ENCODE measurements around the gene DNAJA2. TPM values are rescaled to one million over a fixed set of nuclear protein-coding genes. Genes with fewer than 3 reads are reported as not detected.
"Not testable (repeated sequence)": the region's sequence is repeated elsewhere in the genome, so short reads cannot be mapped to it uniquely, and the experiment has no call there.

The DNAJA2 gene
- total RNA-seq, 4 donors from 2014 or later = 65.7 to 97.0 (median 72.0) TPM

DNA sequence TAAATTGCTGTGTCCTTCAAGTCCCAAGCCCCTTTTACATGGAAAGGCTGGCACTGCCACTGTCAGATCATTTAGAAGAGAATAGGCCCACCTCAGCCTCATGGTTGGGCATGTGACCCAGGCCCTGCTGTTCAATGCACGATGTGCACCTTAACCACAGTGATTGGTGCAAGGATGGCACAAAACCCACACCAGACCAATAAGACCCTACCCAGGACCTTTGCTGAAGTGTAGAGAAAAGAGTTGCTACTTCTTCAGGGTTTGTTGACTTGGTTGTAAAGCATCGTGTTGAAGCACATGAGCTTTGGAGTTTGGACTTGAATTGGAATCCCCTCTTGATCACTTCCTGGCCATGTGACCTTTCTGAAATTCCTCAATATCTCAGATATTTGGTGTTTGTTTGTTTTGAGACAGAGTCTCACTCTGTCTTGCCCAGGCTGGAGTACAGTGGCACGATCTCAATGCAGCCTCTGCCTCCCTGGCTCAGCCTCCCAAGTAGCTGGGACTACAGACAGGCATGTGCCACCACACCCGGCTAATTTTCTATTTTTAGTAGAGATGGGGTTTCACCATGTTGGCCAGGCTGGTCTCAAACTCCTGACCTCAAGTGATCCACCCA lies 24.8 kb downstream of the DNAJA2 start:
- WGBS, 2 donors (ENCODE audit: low coverage in 1 of 2) = 78% methylated on average over 3 of the region's 4 CpGs; no CpG with 5 or more reads in 1 of the 2 donors
- TF ChIP-seq POLR2AphosphoS5 (IDR thresholded peaks at IDR 0.05) (no peak), EP300 (IDR thresholded peaks at IDR 0.05) (no peak), POLR2A (IDR thresholded peaks at IDR 0.05) (no peak)
- TF ChIP-seq, protein P1, sequence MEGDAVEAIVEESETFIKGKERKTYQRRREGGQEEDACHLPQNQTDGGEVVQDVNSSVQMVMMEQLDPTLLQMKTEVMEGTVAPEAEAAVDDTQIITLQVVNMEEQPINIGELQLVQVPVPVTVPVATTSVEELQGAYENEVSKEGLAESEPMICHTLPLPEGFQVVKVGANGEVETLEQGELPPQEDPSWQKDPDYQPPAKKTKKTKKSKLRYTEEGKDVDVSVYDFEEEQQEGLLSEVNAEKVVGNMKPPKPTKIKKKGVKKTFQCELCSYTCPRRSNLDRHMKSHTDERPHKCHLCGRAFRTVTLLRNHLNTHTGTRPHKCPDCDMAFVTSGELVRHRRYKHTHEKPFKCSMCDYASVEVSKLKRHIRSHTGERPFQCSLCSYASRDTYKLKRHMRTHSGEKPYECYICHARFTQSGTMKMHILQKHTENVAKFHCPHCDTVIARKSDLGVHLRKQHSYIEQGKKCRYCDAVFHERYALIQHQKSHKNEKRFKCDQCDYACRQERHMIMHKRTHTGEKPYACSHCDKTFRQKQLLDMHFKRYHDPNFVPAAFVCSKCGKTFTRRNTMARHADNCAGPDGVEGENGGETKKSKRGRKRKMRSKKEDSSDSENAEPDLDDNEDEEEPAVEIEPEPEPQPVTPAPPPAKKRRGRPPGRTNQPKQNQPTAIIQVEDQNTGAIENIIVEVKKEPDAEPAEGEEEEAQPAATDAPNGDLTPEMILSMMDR (IDR thresholded peaks at IDR 0.05) = no peak
- ATAC-seq = no peak
- Histone ChIP-seq H3K9me3 (no peaks in the 10 kb centered on the region), H3K27me3 (no peaks in the 10 kb centered on the region), H3K27ac (no peak overlapping the region), H3K4me3 (no peak overlapping the region), H3K4me1 (no peaks in the 10 kb centered on the region), H3K36me3 (no peaks in the 10 kb centered on the region)

DNA sequence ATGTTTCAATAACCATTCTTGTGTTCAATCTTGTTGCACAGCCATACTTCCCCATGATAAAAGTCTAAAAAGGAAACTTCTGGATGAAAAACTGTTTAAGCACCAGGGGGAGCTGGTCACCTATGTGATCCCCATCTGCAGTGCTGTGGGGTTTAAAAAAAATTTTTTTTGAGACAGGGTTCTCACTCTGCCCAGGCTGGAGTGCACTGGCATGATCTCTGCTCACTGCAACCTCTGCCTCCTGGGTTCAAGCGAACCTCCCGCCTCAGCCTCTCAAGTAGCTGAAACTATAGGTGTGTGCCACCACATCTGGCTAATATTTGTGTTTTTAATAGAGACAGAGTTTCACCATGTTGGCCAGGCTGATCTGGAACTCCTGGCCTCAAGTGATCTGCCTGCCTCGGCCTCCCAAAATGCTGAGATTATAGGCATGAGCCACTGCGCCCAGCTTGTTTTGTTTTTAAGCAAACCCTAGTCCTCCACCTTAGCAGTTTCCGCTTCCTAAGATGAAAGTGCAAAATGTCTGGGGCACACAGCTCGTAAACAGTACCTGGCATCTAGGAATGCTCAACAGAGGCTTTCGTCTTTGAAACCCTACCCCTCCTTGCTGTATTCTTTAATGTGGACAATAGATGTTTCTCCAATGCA lies 25.4 kb downstream of the DNAJA2 start:
- 90 to 92% methylated on average over 2 of the region's 7 CpGs for whole genome bisulfite sequencing, 2 donors (ENCODE audit: low coverage in 1 of 2)
- TF ChIP-seq POLR2AphosphoS5 (IDR thresholded peaks at IDR 0.05) = no peak
- TF ChIP-seq, protein P1 (IDR thresholded peaks at IDR 0.05) = peak in 3 of 4 experiments; percentile 21 to 33 (median 24)
- H3K4me1 ChIP-seq = no peaks in the 10 kb centered on the region
- H3K27me3 ChIP-seq = no peaks in the 10 kb centered on the region
- no peak overlapping the region for H3K27ac ChIP-seq
- no peak overlapping the region for H3K4me3 ChIP-seq
- no peak for ATAC-seq
- no peaks in the 10 kb centered on the region for H3K9me3 ChIP-seq
- no peaks in the 10 kb centered on the region for H3K36me3 ChIP-seq

DNA sequence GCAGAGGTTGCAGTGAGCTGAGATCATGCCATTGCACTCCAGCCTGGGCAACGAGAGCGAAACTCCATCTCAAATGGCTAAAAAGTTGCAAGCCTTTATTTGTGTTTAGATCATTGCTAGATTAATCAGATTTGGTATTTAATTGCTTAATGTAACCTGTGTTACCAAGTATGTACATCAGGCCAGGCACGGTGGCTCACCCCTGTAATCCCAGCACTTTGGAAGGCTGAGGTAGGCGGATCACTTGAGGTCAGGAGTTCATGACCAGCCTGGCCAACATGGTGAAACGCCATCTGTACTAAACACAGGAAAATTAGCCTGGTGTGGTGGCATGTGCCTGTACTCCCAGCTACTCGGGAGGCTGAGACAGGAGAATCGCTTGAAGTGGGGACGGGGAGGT lies 28.8 kb downstream of the DNAJA2 start:
- not testable (repeated sequence) for H3K36me3 ChIP-seq, ATAC-seq, H3K9me3 ChIP-seq, H3K4me3 ChIP-seq, H3K27me3 ChIP-seq, H3K27ac ChIP-seq, H3K4me1 ChIP-seq
- WGBS, 2 donors (ENCODE audit: low coverage in 1 of 2) = 85 to 88% methylated on average over 5 to 6 of the region's 8 CpGs

DNA sequence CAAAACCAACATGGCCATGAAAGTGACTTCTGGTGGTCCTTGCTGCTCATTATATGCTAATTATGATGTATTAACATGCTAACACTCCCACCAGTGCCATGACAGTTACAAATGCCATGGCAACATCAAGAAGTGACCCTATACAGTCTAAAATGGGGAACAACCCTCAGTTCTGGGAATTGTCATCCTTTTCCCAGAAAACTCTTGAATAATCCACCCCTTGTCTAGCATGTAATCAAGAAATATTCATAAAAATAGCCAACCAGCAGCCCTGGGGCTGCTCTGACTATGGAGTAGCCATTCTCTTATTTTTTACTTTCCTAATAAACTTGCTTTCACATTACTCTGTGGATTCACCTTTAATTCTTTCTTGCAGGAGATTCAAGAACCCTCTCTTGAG lies 35.9 kb downstream of the DNAJA2 start:
- peaks cover 6% of the 10 kb centered on the region for H3K27me3 ChIP-seq
- no peaks in the 10 kb centered on the region for H3K4me1 ChIP-seq
- TF ChIP-seq, protein P1 (IDR thresholded peaks at IDR 0.05) = no peak
- TF ChIP-seq POLR2A (IDR thresholded peaks at IDR 0.05) = no peak
- TF ChIP-seq EP300 (IDR thresholded peaks at IDR 0.05) = no peak
- no peak for TF ChIP-seq POLR2AphosphoS5 (IDR thresholded peaks at IDR 0.05)
- H3K36me3 ChIP-seq = no peaks in the 10 kb centered on the region
- no peak overlapping the region for H3K27ac ChIP-seq
- H3K9me3 ChIP-seq = no peaks in the 10 kb centered on the region
- ATAC-seq = no peak
- H3K4me3 ChIP-seq = no peak overlapping the region

DNA sequence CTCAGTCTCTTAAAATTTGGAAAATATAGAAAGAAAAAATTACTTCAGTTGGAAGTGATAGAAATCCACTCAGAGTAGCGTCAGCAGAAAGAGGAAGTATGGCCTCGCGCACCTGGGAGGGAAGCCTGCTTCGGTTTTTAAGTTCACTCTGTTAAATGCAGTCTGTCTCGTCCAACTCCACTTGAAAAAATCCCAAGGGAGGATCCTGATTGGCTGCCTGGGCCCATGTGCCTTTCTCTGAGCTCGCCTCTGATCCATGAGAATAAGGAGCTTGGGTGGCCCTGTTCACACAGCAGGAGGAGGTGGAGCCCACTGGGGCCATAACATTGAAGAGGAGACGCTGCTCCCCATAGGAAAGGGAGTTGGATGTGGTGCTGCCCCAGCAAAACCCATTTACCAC lies 40.7 kb downstream of the DNAJA2 start:
- Histone ChIP-seq H3K4me1 (peaks cover 0 to 8% (median 2%) of the 10 kb centered on the region in 3 donors), H3K9me3 (no peaks in the 10 kb centered on the region), H3K27ac (no peak overlapping the region), H3K4me3 (no peak overlapping the region), H3K27me3 (peaks cover 6% of the 10 kb centered on the region), H3K36me3 (peaks cover 0 to 10% of the 10 kb centered on the region in 2 donors)
- ATAC-seq = no peak
- TF ChIP-seq POLR2AphosphoS5 (IDR thresholded peaks at IDR 0.05) (no peak), EP300 (IDR thresholded peaks at IDR 0.05) (no peak), POLR2A (IDR thresholded peaks at IDR 0.05) (no peak)
- TF ChIP-seq, protein P1 (IDR thresholded peaks at IDR 0.05) = no peak
- 70 to 78% methylated on average over 5 of the region's 7 CpGs for WGBS, 2 donors (ENCODE audit: low coverage in 1 of 2)
